ENCODE measurements around the gene PARVB.
A peak's percentile ranks its signal among the peaks of the same experiment; 100 is the strongest.

The PARVB gene

GRCh38 chr22:44063462-44064371 lies 39.6 kb downstream of the PARVB start:
- no peak for DNase-seq

GRCh38 chr22:44067033-44067432 lies 42.9 kb downstream of the PARVB start:
- DNase-seq = no peak

GRCh38 chr22:44067901-44068300 lies 43.8 kb downstream of the PARVB start:
- DNase-seq = no peak

GRCh38 chr22:44068422-44069191 lies 44.5 kb downstream of the PARVB start:
- DNase-seq = no peak

- no peak for DNase-seq
Observed at GRCh38 chr22:44070029-44070428, 45.9 kb downstream of the PARVB start.

GRCh38 chr22:44071781-44072326 lies 47.8 kb downstream of the PARVB start:
- DNase-seq = no peak

- no peak for DNase-seq
Observed at GRCh38 chr22:44074337-44074984, 50.4 kb downstream of the PARVB start.

GRCh38 chr22:44075022-44075421 lies 50.9 kb downstream of the PARVB start:
- no peak for DNase-seq

GRCh38 chr22:44075670-44076069 lies 51.6 kb downstream of the PARVB start:
- DNase-seq = no peak

- no peak for DNase-seq
Observed at GRCh38 chr22:44076825-44077224, 52.7 kb downstream of the PARVB start.

GRCh38 chr22:44080936-44081861 lies 57.1 kb downstream of the PARVB start:
- DNase-seq = peak; percentile 26 to 46

GRCh38 chr22:44082801-44083200 lies 58.7 kb downstream of the PARVB start:
- no peak for DNase-seq

GRCh38 chr22:44084044-44084772 lies 60.1 kb downstream of the PARVB start:
- DNase-seq = no peak

GRCh38 chr22:44085743-44086270 lies 61.7 kb downstream of the PARVB start:
- peak; percentile 41 to 60 for DNase-seq

GRCh38 chr22:44086271-44087088 lies 62.4 kb downstream of the PARVB start:
- DNase-seq = peak in 1 of 2 experiments; percentile 33

GRCh38 chr22:44087089-44087430 lies 63.0 kb downstream of the PARVB start:
- no peak for DNase-seq

GRCh38 chr22:44088976-44089570 lies 65.0 kb downstream of the PARVB start:
- no peak for DNase-seq

GRCh38 chr22:44089717-44090570 lies 65.8 kb downstream of the PARVB start:
- DNase-seq = no peak

GRCh38 chr22:44090571-44090905 lies 66.4 kb downstream of the PARVB start:
- DNase-seq = no peak

All from NCI-H187 (cell line).